Measurements from ENCODE around the gene FOXO4. TPM values are rescaled to one million over a fixed set of nuclear protein-coding genes. Genes with fewer than 3 reads are reported as not detected.

FOXO4 gene
- total RNA-seq, 1 donor from 2014 or later = 15.0 TPM

DNA sequence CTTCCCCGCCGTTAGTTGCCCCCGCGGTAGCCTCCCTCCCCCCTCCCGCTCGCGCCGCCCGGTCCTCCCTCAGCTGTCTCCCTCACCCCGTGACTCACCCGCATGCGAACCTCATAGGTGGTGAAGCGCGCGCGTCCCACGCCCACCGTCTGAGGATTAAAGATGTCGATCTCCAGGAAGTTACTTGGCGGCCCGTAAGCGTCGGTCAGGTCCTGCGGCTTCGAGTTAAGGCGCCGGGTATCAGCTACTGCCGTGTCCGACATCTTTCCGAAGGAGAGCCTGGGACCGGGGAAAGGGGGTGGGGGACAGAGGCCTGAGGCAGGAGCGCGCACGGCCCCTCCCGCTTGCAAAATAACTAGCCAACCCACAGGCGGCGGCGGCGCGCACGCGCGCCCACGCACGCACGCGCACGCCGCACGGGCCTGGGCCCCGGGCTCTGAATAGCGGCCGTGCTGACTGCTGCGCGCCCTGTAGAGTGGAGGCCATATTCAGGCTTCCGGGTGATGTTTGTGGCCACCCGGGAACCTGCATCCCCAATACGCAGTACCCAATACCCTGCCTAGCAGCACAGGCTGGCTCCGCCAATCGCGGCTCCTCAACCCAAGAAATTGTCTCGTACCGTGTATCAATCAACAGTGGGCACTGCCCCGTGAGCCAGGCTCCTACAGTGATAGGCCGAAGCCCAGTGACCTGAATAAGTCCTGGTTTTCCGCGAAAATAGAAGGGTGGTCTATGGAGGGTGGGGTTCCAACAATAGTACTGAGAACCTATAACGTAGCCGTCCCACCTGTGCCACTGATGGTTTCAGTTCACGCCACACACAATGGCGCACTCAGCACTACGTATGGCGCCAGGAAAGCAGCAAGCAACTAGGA, 27.4 kb upstream of the FOXO4 start, which contains the start of gene SNX12:
SNX12 (minus strand) TSS at position 291 of the 875 bp plus-strand sequence; CDS start at position 263, 28 bp downstream.
- H4K20me1 ChIP-seq (ENCODE audit: insufficient read depth, low read length) = peaks cover 8% of the 10 kb centered on the region
- TF ChIP-seq, protein P1, sequence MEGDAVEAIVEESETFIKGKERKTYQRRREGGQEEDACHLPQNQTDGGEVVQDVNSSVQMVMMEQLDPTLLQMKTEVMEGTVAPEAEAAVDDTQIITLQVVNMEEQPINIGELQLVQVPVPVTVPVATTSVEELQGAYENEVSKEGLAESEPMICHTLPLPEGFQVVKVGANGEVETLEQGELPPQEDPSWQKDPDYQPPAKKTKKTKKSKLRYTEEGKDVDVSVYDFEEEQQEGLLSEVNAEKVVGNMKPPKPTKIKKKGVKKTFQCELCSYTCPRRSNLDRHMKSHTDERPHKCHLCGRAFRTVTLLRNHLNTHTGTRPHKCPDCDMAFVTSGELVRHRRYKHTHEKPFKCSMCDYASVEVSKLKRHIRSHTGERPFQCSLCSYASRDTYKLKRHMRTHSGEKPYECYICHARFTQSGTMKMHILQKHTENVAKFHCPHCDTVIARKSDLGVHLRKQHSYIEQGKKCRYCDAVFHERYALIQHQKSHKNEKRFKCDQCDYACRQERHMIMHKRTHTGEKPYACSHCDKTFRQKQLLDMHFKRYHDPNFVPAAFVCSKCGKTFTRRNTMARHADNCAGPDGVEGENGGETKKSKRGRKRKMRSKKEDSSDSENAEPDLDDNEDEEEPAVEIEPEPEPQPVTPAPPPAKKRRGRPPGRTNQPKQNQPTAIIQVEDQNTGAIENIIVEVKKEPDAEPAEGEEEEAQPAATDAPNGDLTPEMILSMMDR (IDR thresholded peaks at IDR 0.05; ENCODE audit: insufficient read depth, low read depth, low read length) = no peak
- TF ChIP-seq EZH2 (IDR thresholded peaks at IDR 0.05; ENCODE audit: insufficient read depth, low read length) = no peak
- Mint-ChIP-seq H3K9me3 (ENCODE audit: unreplicated experiment) (no peaks in the 10 kb centered on the region), H3K4me3 (ENCODE audit: unreplicated experiment) (peak within 1 kb of the TSS; percentile 99), H3K4me1 (ENCODE audit: low read depth, unreplicated experiment) (peaks cover 9% of the 10 kb centered on the region), H3K36me3 (ENCODE audit: low read depth, unreplicated experiment) (no peaks in the 10 kb centered on the region), H3K27me3 (ENCODE audit: low read depth, unreplicated experiment) (no peaks in the 10 kb centered on the region), H3K27ac (ENCODE audit: unreplicated experiment) (peak within 1 kb of the TSS; percentile 84)
- H2AFZ ChIP-seq (ENCODE audit: low read depth, low read length) = peak within 1 kb of the TSS; percentile 97
- H3K9me3 ChIP-seq (ENCODE audit: insufficient read depth, low read depth, low read length) = no peaks in the 10 kb centered on the region
- H3K4me2 ChIP-seq (ENCODE audit: low read length) = peak within 1 kb of the TSS; percentile 94
- peaks cover 38% of the 10 kb centered on the region for H3K79me2 ChIP-seq (ENCODE audit: insufficient read depth, low read length)
- H3K4me3 ChIP-seq (ENCODE audit: insufficient read depth, low read depth, low read length) = peak within 1 kb of the TSS; percentile 91
- no peaks in the 10 kb centered on the region for H3K27me3 ChIP-seq (ENCODE audit: insufficient read depth, low read length)
- peak; percentile 90 for FAIRE-seq
- no peaks in the 10 kb centered on the region for H3K4me1 ChIP-seq (ENCODE audit: insufficient read depth, low read length)
- H3K36me3 ChIP-seq (ENCODE audit: insufficient read depth, low read length) = no peaks in the 10 kb centered on the region
- peak within 1 kb of the TSS; percentile 95 for H3K9ac ChIP-seq (ENCODE audit: low read length)
- H3K27ac ChIP-seq (ENCODE audit: low read depth, low read length) = peak within 1 kb of the TSS; percentile 90
- peak; percentile 94 for DNase-seq (ENCODE audit: low read depth)

DNA sequence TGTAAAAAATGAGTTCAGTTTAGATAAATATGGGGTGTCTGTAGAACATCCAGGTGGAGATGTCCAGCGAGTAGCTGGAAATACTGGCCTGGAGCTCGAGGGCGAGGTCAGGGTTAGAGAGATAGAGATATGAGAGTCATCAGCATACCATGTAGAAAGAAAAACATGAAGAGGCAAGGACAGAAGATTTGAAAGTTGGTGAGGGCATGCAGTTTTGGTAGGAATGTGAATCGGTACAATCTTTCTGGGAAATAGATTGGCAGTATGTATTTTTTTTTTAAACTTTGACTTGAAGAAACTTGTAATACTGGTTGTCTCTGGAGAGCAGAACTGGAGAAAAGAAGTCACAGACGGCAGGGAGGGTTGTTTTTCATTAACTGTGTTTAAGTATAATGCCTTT, 25.1 kb upstream of the FOXO4 start:
- Histone ChIP-seq H3K79me2 (ENCODE audit: insufficient read depth, low read length) (peaks cover 22% of the 10 kb centered on the region), H2AFZ (ENCODE audit: low read depth, low read length) (no peak overlapping the region), H3K4me2 (ENCODE audit: low read length) (no peak overlapping the region), H3K36me3 (ENCODE audit: insufficient read depth, low read length) (no peaks in the 10 kb centered on the region), H3K9me3 (ENCODE audit: insufficient read depth, low read depth, low read length) (no peaks in the 10 kb centered on the region), H3K27me3 (ENCODE audit: insufficient read depth, low read length) (no peaks in the 10 kb centered on the region), H3K9ac (ENCODE audit: low read length) (no peak overlapping the region), H4K20me1 (ENCODE audit: insufficient read depth, low read length) (no peaks in the 10 kb centered on the region), H3K27ac (ENCODE audit: low read depth, low read length) (no peak overlapping the region), H3K4me1 (ENCODE audit: insufficient read depth, low read length) (no peaks in the 10 kb centered on the region), H3K4me3 (ENCODE audit: insufficient read depth, low read depth, low read length) (no peak overlapping the region)
- H3K27ac Mint-ChIP-seq (ENCODE audit: unreplicated experiment) = no peak overlapping the region
- TF ChIP-seq, protein P1 (IDR thresholded peaks at IDR 0.05; ENCODE audit: insufficient read depth, low read depth, low read length) = no peak
- no peak for TF ChIP-seq EZH2 (IDR thresholded peaks at IDR 0.05; ENCODE audit: insufficient read depth, low read length)
- H3K4me3 Mint-ChIP-seq (ENCODE audit: unreplicated experiment) = no peak overlapping the region
- H3K9me3 Mint-ChIP-seq (ENCODE audit: unreplicated experiment) = no peaks in the 10 kb centered on the region
- H3K4me1 Mint-ChIP-seq (ENCODE audit: low read depth, unreplicated experiment) = peaks cover 5% of the 10 kb centered on the region
- FAIRE-seq (no peak), DNase-seq (ENCODE audit: low read depth) (no peak)
- H3K27me3 Mint-ChIP-seq (ENCODE audit: low read depth, unreplicated experiment) = no peaks in the 10 kb centered on the region
- H3K36me3 Mint-ChIP-seq (ENCODE audit: low read depth, unreplicated experiment) = no peaks in the 10 kb centered on the region
